ENCODE data around the gene GNG7.
"Not testable (repeated sequence)": the region's sequence is repeated elsewhere in the genome, so short reads cannot be mapped to it uniquely, and the experiment has no call there.

Gene GNG7

GRCh38 chr19:2683430-2684003 is 19.0 kb downstream of the GNG7 start:
- Histone ChIP-seq H3K4me1 (ENCODE audit: low read length) (peaks cover 7% of the 10 kb centered on the region), H3K27me3 (ENCODE audit: low read depth, low read length) (no peaks in the 10 kb centered on the region), H3K79me2 (ENCODE audit: low read length) (no peaks in the 10 kb centered on the region), H3K9me3 (ENCODE audit: insufficient read depth, low read length) (peaks cover 8% of the 10 kb centered on the region; the same call in 1 of the 2 replicates), H4K20me1 (ENCODE audit: insufficient read depth, low read length) (no peaks in the 10 kb centered on the region), H3K4me2 (ENCODE audit: low read length) (no peak overlapping the region), H3K27ac (ENCODE audit: low read length) (no peak overlapping the region), H2AFZ (ENCODE audit: low read depth, low read length) (no peak overlapping the region), H3K4me3 (ENCODE audit: low read length) (no peak overlapping the region), H3K36me3 (replicated peaks; ENCODE audit: low read depth, low read length) (no peaks in the 10 kb centered on the region), H3K9ac (ENCODE audit: low read length) (no peak overlapping the region)
- TF ChIP-seq CTCF (IDR thresholded peaks at IDR 0.05; ENCODE audit: low read depth, low read length) (no peak), EZH2phosphoT487 (IDR thresholded peaks at IDR 0.05; ENCODE audit: low read depth) (no peak)

GRCh38 chr19:2680808-2681207 is 21.7 kb downstream of the GNG7 start:
- Histone ChIP-seq H3K9me3 (ENCODE audit: insufficient read depth, low read length) (peaks cover 12% of the 10 kb centered on the region), H3K9ac (ENCODE audit: low read length) (no peak overlapping the region), H3K4me3 (ENCODE audit: low read length) (no peak overlapping the region), H3K27me3 (ENCODE audit: low read depth, low read length) (peaks cover 11% of the 10 kb centered on the region; the same call in 1 of the 2 replicates), H3K36me3 (replicated peaks; ENCODE audit: low read depth, low read length) (no peaks in the 10 kb centered on the region), H3K27ac (ENCODE audit: low read length) (no peak overlapping the region), H2AFZ (ENCODE audit: low read depth, low read length) (no peak overlapping the region), H4K20me1 (ENCODE audit: insufficient read depth, low read length) (no peaks in the 10 kb centered on the region), H3K79me2 (ENCODE audit: low read length) (no peaks in the 10 kb centered on the region), H3K4me1 (ENCODE audit: low read length) (peaks cover 18% of the 10 kb centered on the region), H3K4me2 (ENCODE audit: low read length) (no peak overlapping the region)
- TF ChIP-seq CTCF (IDR thresholded peaks at IDR 0.05; ENCODE audit: low read depth, low read length) (no peak), EZH2phosphoT487 (IDR thresholded peaks at IDR 0.05; ENCODE audit: low read depth) (no peak)

DNA sequence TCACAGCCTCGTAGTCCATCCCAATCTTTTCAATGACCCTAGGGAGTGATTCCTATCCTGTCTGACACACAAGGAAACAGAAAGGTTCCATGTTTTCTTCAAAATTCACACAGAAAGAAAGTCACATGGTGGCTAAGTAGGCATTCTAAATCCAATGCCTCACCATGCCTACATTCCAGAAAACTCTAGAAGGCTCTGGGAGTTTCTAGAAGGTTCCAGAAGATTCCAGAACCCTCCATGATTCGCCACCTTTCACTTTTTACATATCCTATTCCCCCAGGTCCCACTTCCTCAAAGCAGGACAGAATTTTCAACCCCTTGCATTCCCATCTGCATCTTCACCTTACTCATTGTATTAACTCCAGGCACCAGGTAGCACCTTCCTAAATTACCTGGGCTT is 23.1 kb downstream of the GNG7 start:
- H3K9ac ChIP-seq (ENCODE audit: low read length): no peak overlapping the region
- peaks cover 18% of the 10 kb centered on the region for H3K4me1 ChIP-seq (ENCODE audit: low read length)
- H3K27me3 ChIP-seq (ENCODE audit: low read depth, low read length): peaks cover 14% of the 10 kb centered on the region; the same call in 1 of the 2 replicates
- H2AFZ ChIP-seq (ENCODE audit: low read depth, low read length): no peak overlapping the region
- no peaks in the 10 kb centered on the region for H3K79me2 ChIP-seq (ENCODE audit: low read length)
- H3K36me3 ChIP-seq (replicated peaks; ENCODE audit: low read depth, low read length): no peaks in the 10 kb centered on the region
- no peak overlapping the region for H3K4me3 ChIP-seq (ENCODE audit: low read length)
- TF ChIP-seq CTCF (IDR thresholded peaks at IDR 0.05; ENCODE audit: low read depth, low read length) (no peak), EZH2phosphoT487 (IDR thresholded peaks at IDR 0.05; ENCODE audit: low read depth) (no peak)
- peaks cover 12% of the 10 kb centered on the region for H3K9me3 ChIP-seq (ENCODE audit: insufficient read depth, low read length)
- H3K4me2 ChIP-seq (ENCODE audit: low read length): no peak overlapping the region
- no peaks in the 10 kb centered on the region for H4K20me1 ChIP-seq (ENCODE audit: insufficient read depth, low read length)
- H3K27ac ChIP-seq (ENCODE audit: low read length): no peak overlapping the region

DNA sequence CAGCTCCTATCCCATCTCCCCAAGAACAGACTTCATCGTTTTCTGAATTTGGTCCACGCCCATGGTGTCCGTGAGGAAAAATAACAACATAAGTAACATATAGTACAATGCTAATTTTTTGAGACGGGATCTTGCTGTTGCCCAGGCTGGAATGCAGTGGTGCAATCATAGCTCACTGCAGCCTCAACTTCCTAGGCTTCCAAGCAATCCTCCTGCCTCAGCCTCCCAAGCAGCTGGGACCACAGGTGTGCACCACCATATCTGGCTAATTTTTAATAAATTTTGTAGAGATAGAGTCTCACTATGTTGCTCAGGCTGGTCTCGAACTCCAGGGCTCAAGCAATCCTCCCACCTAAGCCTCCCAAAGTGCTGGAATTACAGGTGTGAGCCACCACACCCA is 23.5 kb downstream of the GNG7 start:
- Histone ChIP-seq H3K27me3 (ENCODE audit: low read depth, low read length) (peaks cover 14% of the 10 kb centered on the region; the same call in 1 of the 2 replicates), H3K4me1 (ENCODE audit: low read length) (peaks cover 18% of the 10 kb centered on the region), H3K9me3 (ENCODE audit: insufficient read depth, low read length) (peaks cover 12% of the 10 kb centered on the region)
- H3K4me3 ChIP-seq (ENCODE audit: low read length); H4K20me1 ChIP-seq (ENCODE audit: insufficient read depth, low read length); H3K27ac ChIP-seq (ENCODE audit: low read length); H3K79me2 ChIP-seq (ENCODE audit: low read length); H3K36me3 ChIP-seq (replicated peaks; ENCODE audit: low read depth, low read length); H3K4me2 ChIP-seq (ENCODE audit: low read length); H3K9ac ChIP-seq (ENCODE audit: low read length); H2AFZ ChIP-seq (ENCODE audit: low read depth, low read length): not testable (repeated sequence)
